ENCODE results near the gene ERG. TPM values are rescaled to one million over a fixed set of nuclear protein-coding genes. Genes with fewer than 3 reads are reported as not detected.

ERG gene
- total and polyA plus RNA-seq, 2 of the 8 experiments (the other 6 are each of a cell fraction or from before 2014, with no cell fraction given), result 1.0 to 3.0 TPM

DNA sequence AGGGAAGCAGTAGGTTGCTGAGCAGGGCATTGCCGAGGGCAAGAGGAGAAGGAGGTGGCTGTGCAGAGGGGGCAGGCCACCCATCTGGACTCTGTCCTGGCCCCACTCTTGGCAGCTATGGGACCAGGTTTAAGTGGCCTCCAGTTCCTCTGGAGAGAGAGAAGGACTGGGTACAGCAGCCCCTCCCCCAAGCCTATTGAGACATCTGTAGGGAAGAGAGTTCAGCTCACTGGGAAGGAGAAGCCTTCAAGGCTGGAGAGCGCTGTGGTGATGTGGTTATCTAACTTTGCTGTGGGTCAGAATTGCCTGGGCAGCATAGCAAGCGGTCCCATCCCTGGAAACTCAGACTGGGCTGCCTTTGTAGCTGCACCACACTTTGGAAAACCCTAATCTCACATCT, 147.6 kb downstream of the ERG start (continued):
- TF ChIP-seq, protein P1, sequence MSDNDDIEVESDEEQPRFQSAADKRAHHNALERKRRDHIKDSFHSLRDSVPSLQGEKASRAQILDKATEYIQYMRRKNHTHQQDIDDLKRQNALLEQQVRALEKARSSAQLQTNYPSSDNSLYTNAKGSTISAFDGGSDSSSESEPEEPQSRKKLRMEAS (IDR thresholded peaks at IDR 0.05), result no peak
- no peak for TF ChIP-seq SP2 (IDR thresholded peaks at IDR 0.05; ENCODE audit: low read length)
- TF ChIP-seq CEBPB (IDR thresholded peaks at IDR 0.05; ENCODE audit: low read depth, low read length), result no peak
- no peak for TF ChIP-seq POLR2A (IDR thresholded peaks at IDR 0.05; ENCODE audit: control extremely low read depth in 1 of 2, low read depth in 2 of 2, low read length in 2 of 2)
- TF ChIP-seq POLR2AphosphoS5 (IDR thresholded peaks at IDR 0.05; ENCODE audit: low read depth, low read length), result no peak
- no peak for TF ChIP-seq KDM4A (IDR thresholded peaks at IDR 0.05; ENCODE audit: low read depth, low read length, severe bottlenecking)

Data from H1 (cell line).